Stimulated activated CD8-positive, alpha-beta memory T cell treated with anti-CD3 and anti-CD28 coated beads, Interleukin-12 subunit alpha, Interleukin-12 subunit beta, amount 100 ng/mL, for 1 hour (primary cell): ENCODE data around the gene CPB2.

Experiments
- DNase-seq: peaks from one replicate; pipeline ENCODE4 v3.0.0-alpha.2; 2020; ENCODE audit warnings: low read depth

CPB2 gene

GRCh38 chr13:46050771-46051170, 54.1 kb downstream of the CPB2 start:
- no peak for DNase-seq

DNA sequence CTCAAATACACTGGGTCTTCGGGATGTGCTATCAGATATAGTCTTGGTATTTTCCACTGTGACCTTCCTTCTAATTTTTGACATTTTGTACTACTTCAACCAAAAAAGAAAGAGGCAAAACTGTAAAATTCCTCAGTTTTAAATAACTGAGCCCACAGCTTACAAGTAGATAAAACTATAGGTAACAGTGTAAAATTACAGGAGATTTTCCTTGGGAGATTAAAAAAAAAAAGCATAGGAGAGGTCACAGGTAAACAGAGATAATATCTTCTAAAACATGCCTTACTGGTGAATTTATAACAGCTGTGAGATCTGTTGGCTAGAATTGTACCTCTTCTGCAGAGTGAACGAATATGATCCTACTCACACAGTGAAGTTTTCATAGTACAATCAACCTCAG, 59.4 kb downstream of the CPB2 start:
- no peak for DNase-seq

- no peak for DNase-seq
Observed at GRCh38 chr13:46043647-46044046, 61.2 kb downstream of the CPB2 start.

- no peak for DNase-seq
Observed at GRCh38 chr13:46041419-46041839, 63.4 kb downstream of the CPB2 start.

- no peak for DNase-seq
Observed at GRCh38 chr13:46040763-46041162, 64.1 kb downstream of the CPB2 start.

- no peak for DNase-seq
Observed at GRCh38 chr13:46039411-46040182, 65.2 kb downstream of the CPB2 start.

DNA sequence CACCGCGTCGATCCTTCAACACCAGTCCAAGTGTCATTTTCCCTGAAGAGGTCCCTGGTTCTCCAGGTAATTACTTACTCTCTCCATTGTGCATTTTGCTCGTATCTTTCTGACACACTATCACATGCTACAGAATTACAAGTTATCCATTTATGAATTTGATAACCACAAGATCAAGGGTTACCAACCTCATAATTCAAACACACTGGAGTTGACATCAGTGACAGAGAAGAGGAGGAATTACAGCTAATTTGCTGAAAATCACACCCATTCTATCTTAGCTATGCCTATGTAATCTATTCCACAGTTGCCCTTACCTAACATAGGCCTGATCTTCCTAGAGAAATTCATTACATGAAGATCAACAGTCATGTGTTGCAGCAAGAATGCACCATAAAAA, 66.5 kb downstream of the CPB2 start:
- DNase-seq, result no peak

DNA sequence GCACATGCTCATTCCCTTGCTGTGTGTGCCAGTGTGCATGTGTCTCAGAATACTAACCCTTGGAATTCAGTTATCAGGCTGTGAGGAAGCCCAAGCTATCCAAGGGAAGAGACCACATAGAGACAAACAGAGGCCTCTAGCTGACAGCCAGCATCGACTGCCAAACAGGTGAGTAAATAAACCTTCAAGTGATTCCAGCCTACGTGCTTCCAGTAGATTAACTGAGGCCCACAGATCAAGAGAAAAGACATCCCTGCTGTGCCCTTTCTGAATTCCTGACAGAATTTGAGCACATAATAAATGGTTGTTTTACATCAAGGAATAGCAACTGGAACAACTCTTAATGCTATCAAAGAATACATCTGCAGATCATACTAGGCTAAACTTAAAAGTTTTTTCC, 69.8 kb downstream of the CPB2 start:
- DNase-seq, result no peak

DNA sequence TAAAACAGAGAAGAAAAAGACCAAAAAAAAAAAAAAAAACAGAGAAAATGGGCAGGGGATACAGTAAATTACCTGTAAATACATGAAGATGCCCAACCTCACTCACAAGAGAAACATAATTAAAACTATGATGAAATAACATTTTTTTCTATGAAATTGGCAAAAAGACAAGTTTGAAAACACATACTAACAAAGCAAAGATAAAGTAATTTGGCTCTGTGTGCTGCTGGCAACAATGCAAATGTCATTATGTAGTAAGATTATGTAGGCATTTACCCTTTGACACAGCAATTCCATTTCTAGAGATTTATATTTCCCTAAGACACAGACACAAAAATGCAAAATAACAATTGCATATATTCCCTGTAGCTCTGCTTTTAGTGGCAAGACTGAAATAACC, 72.5 kb downstream of the CPB2 start:
- DNase-seq, result no peak

DNA sequence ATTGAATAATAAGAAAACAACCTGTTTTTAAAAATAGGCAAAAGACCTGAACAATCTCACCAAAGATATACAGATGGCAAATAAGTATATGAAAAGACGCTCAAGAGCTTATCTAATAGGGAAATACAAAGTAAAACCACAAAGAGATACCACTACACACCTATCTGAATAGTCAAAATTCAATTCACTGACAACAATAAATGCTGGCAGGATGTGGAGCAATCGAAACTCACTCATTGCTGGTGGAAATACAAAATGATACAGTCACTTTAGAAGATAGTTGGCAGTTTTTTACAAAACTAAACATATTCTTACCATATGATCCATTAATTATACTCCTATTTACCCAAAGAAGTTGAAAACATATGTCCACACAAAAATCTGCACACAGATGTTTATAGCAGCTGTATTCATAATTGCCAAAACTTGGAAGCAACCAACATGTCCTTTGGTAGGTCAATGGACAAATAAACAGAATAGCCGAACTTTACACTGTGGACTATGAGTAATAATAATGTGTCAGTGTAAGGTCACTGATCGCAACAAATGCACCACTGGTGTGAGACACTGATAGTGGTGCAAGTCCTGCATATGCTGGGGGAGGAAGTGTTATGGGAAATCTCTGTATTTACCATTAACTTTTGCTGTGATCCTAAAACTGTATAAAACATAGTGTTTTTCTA, 73.1 kb downstream of the CPB2 start:
- DNase-seq, result no peak

DNA sequence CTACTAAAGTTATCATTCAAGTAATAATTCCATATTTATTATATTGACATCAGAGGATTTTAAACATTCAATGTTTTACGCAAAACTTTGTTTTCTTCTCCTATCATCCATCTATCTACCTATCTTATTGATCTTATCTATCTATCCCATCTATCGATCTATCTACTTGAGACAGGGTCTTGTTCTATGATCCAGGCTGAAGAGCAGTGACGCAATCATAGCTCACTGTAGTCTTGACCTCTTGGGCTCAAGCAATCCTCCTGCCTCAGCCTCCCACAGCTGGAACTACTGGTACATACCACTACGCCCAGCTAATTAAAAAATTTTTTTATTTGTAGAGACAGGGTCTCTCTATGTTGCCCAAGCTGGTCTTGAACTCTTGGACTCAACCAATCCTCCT, 79.7 kb downstream of the CPB2 start:
- no peak for DNase-seq

GRCh38 chr13:46022481-46022880, 82.4 kb downstream of the CPB2 start:
- DNase-seq, result no peak

DNA sequence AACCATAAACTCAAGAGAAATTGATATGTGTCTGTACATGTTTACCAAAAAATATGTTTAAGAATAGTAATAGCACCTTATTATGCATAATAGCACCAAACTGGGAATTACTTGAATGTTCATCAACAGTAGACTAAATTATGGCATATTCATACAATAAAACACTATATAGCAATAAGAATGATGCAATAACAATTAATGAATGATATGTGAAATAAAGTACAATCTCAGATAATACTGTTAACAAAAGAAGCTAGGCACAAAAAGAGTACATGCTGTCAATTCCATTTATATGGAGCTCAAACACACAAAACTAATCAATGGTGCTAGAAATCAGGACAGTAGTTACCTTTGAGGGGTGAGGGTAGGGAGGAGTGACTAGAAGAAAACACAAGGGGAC, 88.6 kb downstream of the CPB2 start:
- DNase-seq, result no peak

GRCh38 chr13:46015366-46015765, 89.5 kb downstream of the CPB2 start:
- DNase-seq, result no peak

GRCh38 chr13:46012404-46012803, 92.4 kb downstream of the CPB2 start:
- DNase-seq, result no peak

GRCh38 chr13:46010148-46010547, 94.7 kb downstream of the CPB2 start:
- no peak for DNase-seq

GRCh38 chr13:46008631-46009030, 96.2 kb downstream of the CPB2 start:
- no peak for DNase-seq

DNA sequence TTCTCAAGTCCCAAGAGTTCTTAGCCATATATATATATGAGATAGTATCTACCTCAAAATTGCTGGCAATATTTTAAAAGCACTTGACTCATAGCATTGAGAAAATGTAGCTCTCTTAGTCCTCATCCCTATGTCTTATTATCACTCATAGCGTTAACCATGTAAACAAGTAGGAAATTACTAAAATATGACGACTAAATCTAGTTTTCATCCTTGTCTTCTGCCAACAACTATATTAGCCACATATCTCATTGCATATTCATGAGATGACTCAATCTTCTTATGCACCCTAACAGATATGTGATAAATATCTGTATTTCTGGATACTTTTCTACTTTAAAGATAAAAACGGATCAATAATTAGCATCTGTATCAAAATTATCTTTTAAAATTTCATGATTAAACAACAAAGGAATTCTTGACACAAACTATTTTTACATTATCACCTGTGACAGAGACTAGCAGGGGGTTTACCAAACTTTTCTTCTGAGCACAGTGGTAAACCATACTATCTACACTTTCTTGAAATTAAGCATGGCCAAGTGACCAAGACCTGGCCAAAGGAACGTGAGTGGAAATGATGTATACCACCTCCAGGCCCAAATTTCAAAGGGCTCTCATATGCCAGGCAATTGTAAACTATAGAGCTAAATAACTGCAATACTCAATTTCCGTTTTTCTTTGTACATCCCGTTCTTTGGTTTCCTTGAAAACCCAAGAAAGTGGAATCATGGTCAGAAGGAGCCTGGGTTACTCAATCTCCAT, 98.0 kb downstream of the CPB2 start:
- no peak for DNase-seq

GRCh38 chr13:46004491-46004890, 100.3 kb downstream of the CPB2 start:
- DNase-seq, result no peak
